Measurements from ENCODE around the gene NELL1. TPM values are rescaled to one million over a fixed set of nuclear protein-coding genes. Genes with fewer than 3 reads are reported as not detected.

The NELL1 gene
- polyA plus RNA-seq, 2 of the 4 experiments (the other 2 are of a cell fraction) = not detected

DNA sequence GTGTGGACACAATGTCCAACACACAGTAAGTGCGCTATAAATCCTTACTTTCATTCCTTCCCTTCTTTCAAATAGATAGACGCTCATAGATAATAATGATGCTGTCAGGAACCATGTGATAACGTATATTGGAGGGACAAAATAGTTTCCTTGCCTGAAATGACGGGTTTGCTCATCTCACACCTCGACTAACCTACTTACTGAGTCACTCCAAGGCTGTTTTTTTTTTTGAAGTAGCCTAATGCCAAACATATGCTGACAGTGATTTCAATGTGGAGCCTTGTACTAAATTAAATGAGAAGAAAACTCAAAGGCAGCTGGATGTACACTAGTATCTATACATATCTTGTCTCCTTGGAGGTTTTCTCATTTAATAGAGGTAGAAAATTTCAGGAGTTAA is 400.5 kb downstream of the NELL1 start:
- Histone ChIP-seq H3K4me2 (no peak overlapping the region), H3K4me1 (no peaks in the 10 kb centered on the region), H3K27ac (no peak overlapping the region), H3K4me3 (no peak overlapping the region), H3K9me3 (no peaks in the 10 kb centered on the region; the same call in 2 of the 3 replicates)
- no peak for DNase-seq (ENCODE audit: low read depth in 1 of 2, low spot score in 1 of 2)
- no peak for TF ChIP-seq MAZ (IDR thresholded peaks at IDR 0.05; ENCODE audit: borderline replicate concordance, low read depth, low read length)
- TF ChIP-seq CBX8 (IDR thresholded peaks at IDR 0.05) = no peak
- TF ChIP-seq NFE2L2 (conservative IDR thresholded peaks at IDR 0.05; ENCODE audit: low read length) = no peak
- TF ChIP-seq KDM5A (IDR thresholded peaks at IDR 0.05) = no peak
- TF ChIP-seq KDM1A (IDR thresholded peaks at IDR 0.05; ENCODE audit: low read depth) = no peak
- TF ChIP-seq CBX2 (IDR thresholded peaks at IDR 0.05; ENCODE audit: borderline replicate concordance, low read depth) = no peak
- TF ChIP-seq, protein P1, sequence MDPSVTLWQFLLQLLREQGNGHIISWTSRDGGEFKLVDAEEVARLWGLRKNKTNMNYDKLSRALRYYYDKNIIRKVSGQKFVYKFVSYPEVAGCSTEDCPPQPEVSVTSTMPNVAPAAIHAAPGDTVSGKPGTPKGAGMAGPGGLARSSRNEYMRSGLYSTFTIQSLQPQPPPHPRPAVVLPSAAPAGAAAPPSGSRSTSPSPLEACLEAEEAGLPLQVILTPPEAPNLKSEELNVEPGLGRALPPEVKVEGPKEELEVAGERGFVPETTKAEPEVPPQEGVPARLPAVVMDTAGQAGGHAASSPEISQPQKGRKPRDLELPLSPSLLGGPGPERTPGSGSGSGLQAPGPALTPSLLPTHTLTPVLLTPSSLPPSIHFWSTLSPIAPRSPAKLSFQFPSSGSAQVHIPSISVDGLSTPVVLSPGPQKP (IDR thresholded peaks at IDR 0.05; ENCODE audit: low read depth, low read length) = no peak
- TF ChIP-seq ZC3H11A (IDR thresholded peaks at IDR 0.05) = no peak
- no peak for TF ChIP-seq HOXA7 (CRISPR knock-in tag; IDR thresholded peaks at IDR 0.05)
- no peak for TF ChIP-seq HEYL (CRISPR knock-in tag; IDR thresholded peaks at IDR 0.05)
- no peak for TF ChIP-seq TFCP2L1 (CRISPR knock-in tag; IDR thresholded peaks at IDR 0.05)
- TF ChIP-seq, protein P2, sequence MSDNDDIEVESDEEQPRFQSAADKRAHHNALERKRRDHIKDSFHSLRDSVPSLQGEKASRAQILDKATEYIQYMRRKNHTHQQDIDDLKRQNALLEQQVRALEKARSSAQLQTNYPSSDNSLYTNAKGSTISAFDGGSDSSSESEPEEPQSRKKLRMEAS (IDR thresholded peaks at IDR 0.05) = no peak
- 6% methylated on average over 5 of the region's 5 CpGs for WGBS (ENCODE audit: missing lambda C conversion rate)
- POLR2A ChIA-PET = no interaction called here
- CTCF ChIA-PET = no interaction called here
- no peak for FAIRE-seq
- no peak for ATAC-seq

DNA sequence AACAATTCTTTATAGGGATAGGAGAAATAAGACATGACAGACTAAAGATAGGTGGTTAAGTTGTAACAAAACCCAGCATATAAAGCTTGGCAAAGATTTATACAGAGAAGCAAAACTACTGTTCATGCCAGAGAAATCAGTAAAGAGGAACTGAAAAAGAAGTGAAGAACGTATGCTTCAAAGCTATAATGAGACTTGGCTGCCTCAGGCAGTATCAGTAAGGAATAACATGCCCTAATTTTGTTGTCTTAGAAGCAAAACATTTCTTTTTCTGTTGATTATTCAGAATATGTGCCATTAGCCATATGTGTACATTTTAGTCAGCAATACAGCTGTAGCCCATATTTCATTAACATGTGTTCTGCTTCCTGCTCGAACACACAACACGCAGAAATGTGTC is 403.2 kb downstream of the NELL1 start:
- 3% methylated on average over 3 of the region's 3 CpGs for WGBS (ENCODE audit: missing lambda C conversion rate)
- Histone ChIP-seq H3K4me1 (no peaks in the 10 kb centered on the region), H3K9me3 (no peaks in the 10 kb centered on the region; the same call in 2 of the 3 replicates), H3K4me2 (no peak overlapping the region), H3K4me3 (no peak overlapping the region), H3K27ac (no peak overlapping the region)
- no peak for FAIRE-seq
- no peak for DNase-seq (ENCODE audit: low read depth in 1 of 2, low spot score in 1 of 2)
- no peak for ATAC-seq
- ChIA-PET POLR2A (no interaction called here), CTCF (interaction anchor here (1.0 to 1.3 kb wide), 2 partner anchors 16 to 20 kb away, joined by 3 to 4 read pairs; no protein-coding TSS in a partner anchor)
- TF ChIP-seq RNF2 (IDR thresholded peaks at IDR 0.05; ENCODE audit: borderline replicate concordance, low read depth) (no peak), POLR2AphosphoS2 (conservative IDR thresholded peaks at IDR 0.05; ENCODE audit: low read length) (no peak), NFE2L2 (conservative IDR thresholded peaks at IDR 0.05; ENCODE audit: low read length) (no peak), MAFK (IDR thresholded peaks at IDR 0.05; ENCODE audit: partially characterized antibody) (no peak), PBX3 (IDR thresholded peaks at IDR 0.05) (no peak), FOXS1 (CRISPR knock-in tag; IDR thresholded peaks at IDR 0.05) (no peak), ESRRA (IDR thresholded peaks at IDR 0.05; ENCODE audit: borderline replicate concordance, low read length) (no peak), FOSL2 (IDR thresholded peaks at IDR 0.05) (no peak), FOSL2 (CRISPR knock-in tag; IDR thresholded peaks at IDR 0.05) (no peak), FOSB (CRISPR knock-in tag; IDR thresholded peaks at IDR 0.05) (no peak), TFCP2L1 (CRISPR knock-in tag; IDR thresholded peaks at IDR 0.05) (no peak), RCOR1 (IDR thresholded peaks at IDR 0.05; ENCODE audit: low read depth, low read length) (no peak), CHD4 (IDR thresholded peaks at IDR 0.05; ENCODE audit: borderline replicate concordance) (no peak), CBX2 (IDR thresholded peaks at IDR 0.05; ENCODE audit: borderline replicate concordance, low read depth) (no peak), JUN (IDR thresholded peaks at IDR 0.05) (no peak), RFX5 (IDR thresholded peaks at IDR 0.05) (no peak), RARB (CRISPR knock-in tag; IDR thresholded peaks at IDR 0.05) (no peak)
- TF ChIP-seq, protein P1 (IDR thresholded peaks at IDR 0.05; ENCODE audit: low read depth, low read length) = no peak

Measured in A549 (cell line).